K562 (cell line): Measurements from ENCODE around the gene ATP6V0A1. TPM values are rescaled to one million over a fixed set of nuclear protein-coding genes. Genes with fewer than 3 reads are reported as not detected.

Source experiments
- ATAC-seq: fragments of 200-7000 bp; cut with Tn5 transposase; 3 replicates; pipeline ENCODE4 v1.9.1; 2020; ENCODE audit warnings: moderate library complexity
- Bru-seq: library from RNA; stranded (reverse); fragments of 400-500 nt; gene quantifications from one replicate; lab custom pipeline; 2021; lab: Mats Ljungman, UMichigan
- BruChase-seq, 2 experiments: library from RNA; stranded (reverse); fragments of 400-500 nt; gene quantifications; one replicate each; lab custom pipeline; 2021; lab: Mats Ljungman, UMichigan
- BruUV-seq: library from RNA; stranded (reverse); fragments of 400-500 nt; replicated peaks from 2 replicates; lab custom pipeline; 2021; lab: Mats Ljungman, UMichigan
- CTCF ChIA-PET: fragments of 300-600 bp; formaldehyde crosslinking; extraction: SDS; loops from one replicate; lab custom pipeline; 2021; ENCODE audit warnings: low intra/inter-chr PET ratio; lab: Yijun Ruan, JAX
- POLR2A ChIA-PET: fragments of 300-600, 350-650 bp; sonication (Branson Sonifier 250); formaldehyde crosslinking; extraction: SDS; loops from one replicate; lab custom pipeline; 2021; ENCODE audit warnings: antibody characterized with exemption, inconsistent platforms; lab: Yijun Ruan, JAX
- DNase-seq, 4 experiments: peaks; one replicate each; pipeline versions ENCODE4 v3.0.0 to v3.0.0-alpha.2; 2011 to 2018; ENCODE audit warnings: low spot score in 3 of 4, mixed read lengths in 3 of 4; ENCODE audit errors: extremely low read depth in 1 of 4
- FAIRE-seq: peaks from 2 replicates; lab custom pipeline; 2011; peaks lifted over from hg19 to GRCh38; lab: Jason Lieb, UNC
- H2AFZ ChIP-seq: 2 replicates; pipeline ENCODE4 v1.6.0; 2011; ENCODE audit warnings: low read depth, low read length, control low read depth, inconsistent platforms
- H3K27ac ChIP-seq: fragments of 200-600 bp; 3 replicates; pipeline ENCODE4 v1.8.0; 2011; ENCODE audit warnings: low read depth, mild to moderate bottlenecking, control low read depth, inconsistent platforms, low read length, moderate library complexity, mixed read lengths; ENCODE audit errors: extremely low read depth
- H3K27me3 ChIP-seq, 2 experiments: fragments of 300-600 bp in 1 of 2; 2 replicates in 1 of 2; 3 replicates in 1 of 2; pipeline versions ENCODE4 v1.6.0 to v1.8.0; 2011; ENCODE audit warnings: inconsistent platforms in 2 of 2, low read length in 2 of 2, mild to moderate bottlenecking in 1 of 2, mixed read lengths in 1 of 2, moderate library complexity in 1 of 2; ENCODE audit not compliant: control insufficient read depth in 2 of 2, insufficient read depth in 2 of 2
- H3K36me3 ChIP-seq: fragments of 300-600 bp; 3 replicates; pipeline ENCODE4 v1.8.0; 2011; ENCODE audit warnings: mild to moderate bottlenecking, low read length, inconsistent platforms; ENCODE audit not compliant: control insufficient read depth, insufficient read depth
- H3K4me1 ChIP-seq, 2 experiments: fragments of 200-600 bp in 1 of 2; replicated peaks in 1 of 2; 2 replicates in 1 of 2; 3 replicates in 1 of 2; pipeline versions ENCODE4 v1.5.1 to v1.8.0; 2011; ENCODE audit warnings: inconsistent platforms in 2 of 2, low read length in 2 of 2, mild to moderate bottlenecking in 1 of 2, mixed read lengths in 1 of 2, moderate library complexity in 1 of 2; ENCODE audit not compliant: control insufficient read depth in 2 of 2, insufficient read depth in 2 of 2
- H3K4me2 ChIP-seq: 2 replicates; pipeline ENCODE4 v1.6.1; 2011; ENCODE audit warnings: low read length, control low read depth, inconsistent platforms, mixed read lengths; ENCODE audit not compliant: insufficient read depth
- H3K4me3 ChIP-seq: fragments of 200-600 bp; sonication (generic), shearing (Covaris generic); 2 replicates; pipeline ENCODE4 v1.5.1; 2016; ENCODE audit warnings: control low read depth, inconsistent platforms
- H3K79me2 ChIP-seq: fragments of 200-600 bp; 3 replicates; pipeline ENCODE4 v1.8.0; 2011; ENCODE audit warnings: low read length, inconsistent platforms; ENCODE audit not compliant: control insufficient read depth, insufficient read depth
- H3K9ac ChIP-seq, 2 experiments: 2 replicates each; pipeline versions ENCODE4 v1.6.0 to v1.6.1; 2011; ENCODE audit warnings: low read depth in 2 of 2, low read length in 2 of 2, control low read depth in 1 of 2, inconsistent platforms in 1 of 2, mild to moderate bottlenecking in 1 of 2, mixed read lengths in 1 of 2; ENCODE audit not compliant: insufficient read depth in 1 of 2
- H3K9me1 ChIP-seq: one replicate; pipeline ENCODE4 v1.6.0; 2011; ENCODE audit warnings: inconsistent platforms, mild to moderate bottlenecking, low read length, moderate library complexity; ENCODE audit not compliant: control insufficient read depth, insufficient read depth
- H3K9me3 ChIP-seq: replicated peaks from 2 replicates; pipeline ENCODE4 v1.5.1; 2011; ENCODE audit warnings: low read depth, low read length, inconsistent platforms; ENCODE audit not compliant: control insufficient read depth, insufficient read depth
- H4K20me1 ChIP-seq: replicated peaks from 2 replicates; pipeline ENCODE4 v1.6.1; 2011; ENCODE audit warnings: low read length, inconsistent platforms, mixed read lengths; ENCODE audit not compliant: control insufficient read depth, insufficient read depth
- CHD4 ChIP-seq: fragments of 200-600 bp; sonication (generic); IDR thresholded peaks from 3 replicates; pipeline ENCODE4 v1.6.1; 2012; ENCODE audit warnings: low read depth, mild to moderate bottlenecking, mixed read lengths, low read length, inconsistent platforms; ENCODE audit not compliant: insufficient read depth, insufficient replicate concordance, poor library complexity, severe bottlenecking
- CREM ChIP-seq: IDR thresholded peaks from 2 replicates; pipeline ENCODE4 v1.6.1; 2014; ENCODE audit warnings: antibody characterized with exemption, low read depth
- CSDE1 ChIP-seq, 2 experiments: fragments of 450-650 bp; IDR thresholded peaks; 2 replicates each; pipeline ENCODE4 v1.6.1; 2016; ENCODE audit warnings: mild to moderate bottlenecking in 1 of 2
- NCOA6 ChIP-seq: fragments of 450-650 bp; IDR thresholded peaks from 2 replicates; pipeline ENCODE4 v1.6.1; 2017; ENCODE audit warnings: mild to moderate bottlenecking
- NFRKB ChIP-seq: fragments of 450-650 bp; IDR thresholded peaks from 2 replicates; pipeline ENCODE4 v1.6.1; 2016; ENCODE audit warnings: low read depth
- NRF1 ChIP-seq, 2 experiments: fragments of 450-650 bp; IDR thresholded peaks in 1 of 2; conservative IDR thresholded peaks in 1 of 2; 2 replicates each; pipeline ENCODE4 v1.6.1; 2014; ENCODE audit warnings: mild to moderate bottlenecking in 2 of 2
- RFX5 ChIP-seq: IDR thresholded peaks from 2 replicates; pipeline ENCODE4 v1.6.1; 2011; ENCODE audit warnings: low read depth, mild to moderate bottlenecking, improper control_type of control experiment, low read length
- SMARCB1 ChIP-seq: IDR thresholded peaks from 2 replicates; pipeline ENCODE4 v1.6.1; 2011; ENCODE audit warnings: improper control_type of control experiment, low read depth; ENCODE audit not compliant: insufficient read length
- ZMIZ1 ChIP-seq, 2 experiments: fragments of 150-350 bp in 1 of 2; IDR thresholded peaks; 2 replicates each; pipeline ENCODE4 v1.6.1; 2012 to 2016; ENCODE audit warnings: low read depth in 2 of 2, low read length in 2 of 2, mild to moderate bottlenecking in 1 of 2, moderate library complexity in 1 of 2
- ZNF184 ChIP-seq: sonication (generic); formaldehyde crosslinking; IDR thresholded peaks from 2 replicates; pipeline ENCODE4 v1.5.0; 2020; ENCODE audit warnings: missing genetic modification reagents
- ZNF232 ChIP-seq: sonication (generic); formaldehyde crosslinking; IDR thresholded peaks from 2 replicates; pipeline ENCODE4 v1.8.0; 2022; ENCODE audit warnings: mild to moderate bottlenecking, missing genetic modification reagents
- ZNF263 ChIP-seq: sonication (generic); formaldehyde crosslinking; IDR thresholded peaks from 2 replicates; pipeline ENCODE4 v1.8.0; 2022; ENCODE audit warnings: mild to moderate bottlenecking, missing genetic modification reagents, borderline replicate concordance
- ZNF384 ChIP-seq: IDR thresholded peaks from 2 replicates; pipeline ENCODE4 v1.6.1; 2012; ENCODE audit warnings: low read depth, low read length, improper control_type of control experiment
- WGBS: fragments of 100-300 bp; shearing (Covaris generic); methylation state at CpG from one replicate; pipeline ENCODE4 v1.1.6; 2016; ENCODE audit warnings: low coverage, mixed read lengths; ENCODE audit not compliant: insufficient coverage; ENCODE audit errors: missing lambda C conversion rate; 5-methylcytosine and 5-hydroxymethylcytosine counted together
- in situ Hi-C: fragments of 300-500 bp; cut with MboI; formaldehyde crosslinking; loops from 4 replicates; pipeline ENCODE4 v1.15.0; 2018; ENCODE audit warnings: inconsistent platforms, mixed read lengths
- intact Hi-C: fragments of 100-400 bp; cut with micrococcal nuclease; formaldehyde crosslinking; loops from 2 replicates; pipeline ENCODE4 v1.14.2; 2022
- long read RNA-seq, 3 experiments: library from polyadenylated mRNA in 2 of 3; library from RNA in 1 of 3; unstranded in 2 of 3; stranded (forward) in 1 of 3; transcript quantifications; one replicate each; pipeline ENCODE4 v2.0.0, GENCODE V29; 2019 to 2022
- polyA minus RNA-seq, 3 experiments: library from RNA; depleted of rRNA, polyadenylated mRNA; stranded (reverse); fragments of >200 nt; gene quantifications; 2 replicates each; pipeline ENCODE4 v1.2.3, GENCODE V29; 2011
- polyA plus RNA-seq, 8 experiments: library from polyadenylated mRNA; depleted of rRNA in 4 of 8; stranded (reverse) in 5 of 8; unstranded in 3 of 8; fragments of >200 nt; fragmentation: Nextera tagmentation in 2 of 8; fragmentation: Illumina TruSeq in 1 of 8; extraction: Ambion mirVana in 2 of 8; extraction: Trizol in 1 of 8; gene quantifications; 2 replicates each; pipeline versions ENCODE4 v1.2.1 to v1.2.3, GENCODE V29; 2011 to 2014; ENCODE audit warnings: inconsistent platforms in 1 of 8, missing spikeins in 1 of 8
- total RNA-seq, 7 experiments: library from RNA; depleted of rRNA in 6 of 7; stranded (reverse); fragments of >200 nt in 6 of 7; fragmentation: Illumina TruSeq in 2 of 7; extraction: Trizol in 2 of 7; gene quantifications; 2 replicates each; pipeline versions ENCODE4 v1.2.1 to v1.2.3, GENCODE V29; 2011 to 2021; ENCODE audit warnings: low replicate concordance in 1 of 7

The ATP6V0A1 gene
- total RNA-seq (2011; cell fraction: chromatin; rRNA removed; ENCODE audit: low replicate concordance) = 998 and 1,046 TPM in 2 replicates
- 668 and 698 TPM in 2 replicates for total RNA-seq (2011; cell fraction: nucleolus; rRNA removed)
- 746 and 878 TPM in 2 replicates for total RNA-seq (2011; cell fraction: nucleoplasm; rRNA removed)
- total RNA-seq (2014; rRNA removed) (71.7 and 82.2 TPM in 2 replicates), total RNA-seq (2014; rRNA removed; fragmentation: Illumina TruSeq; extraction: Trizol) (75.5 and 89.2 TPM in 2 replicates), total RNA-seq (2015; rRNA removed; fragmentation: Illumina TruSeq; extraction: Trizol) (54.9 and 56.1 TPM in 2 replicates), total RNA-seq (2021) (127 and 141 TPM in 2 replicates), polyA plus RNA-seq (2011; rRNA removed) (102 and 104 TPM in 2 replicates), polyA plus RNA-seq (2014; fragmentation: Illumina TruSeq; extraction: Trizol) (143 and 158 TPM in 2 replicates), polyA plus RNA-seq (2014; fragmentation: Nextera tagmentation; extraction: Ambion mirVana) (10 to 100 TPM; 11.8 to 46.3 TPM), polyA plus RNA-seq (2014; rRNA removed) (62.7 and 80.3 TPM in 2 replicates), polyA minus RNA-seq (2011; rRNA and poly(A)+ RNA removed) (165 and 302 TPM in 2 replicates), Bru-seq, nascent RNA (percentile 88 among the genes with signal in this experiment), BruChase-seq, experiment 1, labeled RNA remaining after a 2-hour chase (percentile 92 among the genes with signal in this experiment), BruChase-seq, experiment 2, labeled RNA remaining after a 6-hour chase (percentile 92 among the genes with signal in this experiment)
- 101 and 137 TPM in 2 replicates for polyA plus RNA-seq (2011; cell fraction: cytosol; rRNA removed)
- polyA plus RNA-seq (2011; cell fraction: nucleus; rRNA removed) = 300 and 643 TPM in 2 replicates
- 77.1 and 103 TPM in 2 replicates for polyA plus RNA-seq (2012)
- polyA minus RNA-seq (2011; cell fraction: cytosol; rRNA and poly(A)+ RNA removed) = 41.3 and 104 TPM in 2 replicates
- 181 and 232 TPM in 2 replicates for polyA minus RNA-seq (2011; cell fraction: nucleus; rRNA and poly(A)+ RNA removed)
- long read RNA-seq, experiment 1, full-length matches to known transcripts = 66 of 78 reads
- long read RNA-seq, experiment 1, partial matches to known transcripts = 8 of 78 reads
- long read RNA-seq, experiment 1, other reads (novel, unspliced or antisense) = 4 of 78 reads
- long read RNA-seq, experiment 2, full-length matches to known transcripts = 39 of 83 reads
- long read RNA-seq, experiment 2, partial matches to known transcripts = 31 of 83 reads
- long read RNA-seq, experiment 2, other reads (novel, unspliced or antisense) = 13 of 83 reads
- long read RNA-seq, experiment 3, full-length matches to known transcripts = 12 of 16 reads
- long read RNA-seq, experiment 3, partial matches to known transcripts = 4 of 16 reads
- long read RNA-seq, experiment 3, other reads (novel, unspliced or antisense) = 0 of 16 reads

DNA sequence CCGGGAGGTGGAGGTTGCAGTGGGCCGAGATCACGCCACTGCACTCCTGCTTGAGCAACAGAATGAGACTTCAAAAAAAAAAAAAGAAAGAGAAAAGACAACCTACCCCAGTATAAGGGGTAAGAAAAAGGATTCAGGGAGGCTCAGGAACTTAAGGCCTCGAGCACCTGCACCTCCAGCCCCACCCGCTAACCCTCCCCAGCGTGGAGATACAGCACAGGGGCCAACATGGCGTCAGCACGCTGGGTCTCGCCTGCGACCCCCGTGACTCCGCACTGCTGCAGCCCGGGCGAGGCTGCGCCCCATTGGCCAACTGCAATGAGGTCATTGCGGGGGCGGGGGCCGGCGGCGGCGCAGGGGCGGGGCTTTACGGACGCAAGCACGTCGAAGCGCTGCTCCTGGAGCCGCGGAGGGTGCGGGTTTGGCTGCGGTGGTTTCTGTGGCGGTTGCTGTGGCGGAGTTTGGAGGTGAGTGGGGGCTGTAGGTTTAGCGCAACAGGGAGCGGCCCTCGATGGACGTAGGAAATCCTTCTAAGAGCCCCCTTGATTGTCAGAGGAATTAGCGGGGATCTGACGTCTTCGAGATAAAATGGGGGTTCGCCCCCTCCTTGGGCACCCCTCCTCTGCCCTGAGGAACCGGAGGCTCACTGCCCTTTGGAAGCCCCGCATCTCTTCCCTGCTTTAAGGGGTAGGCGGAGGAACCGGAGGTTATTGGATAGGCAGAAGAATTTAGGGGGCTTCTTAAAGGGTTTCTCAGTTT lies at the start of gene ATP6V0A1:
TSS of gene ATP6V0A1 (plus strand) at position 382 of the 759 bp plus-strand sequence. CDS start 2,017 bp downstream, outside the sequence.
- peak within 1 kb of the TSS; percentile 76 for H3K4me3 ChIP-seq
- BruUV-seq = no TSS peak
- in situ Hi-C loops = no loop called here
- DNase-seq (peak; percentile 95 to 98 (median 96)), FAIRE-seq (peak; percentile 70), ATAC-seq (peak; percentile 93)
- H3K27ac ChIP-seq = peak within 1 kb of the TSS; percentile 77
- ChIA-PET CTCF (interaction anchor here (0.6 to 0.8 kb wide), 2 partner anchors 135 to 479 kb away, joined by 3 read pairs; no protein-coding TSS in a partner anchor), POLR2A (interaction anchor here (0.5 to 0.6 kb wide), 2 partner anchors 12 to 29 kb away, joined by 3 to 4 read pairs; no protein-coding TSS in a partner anchor)
- no peaks in the 10 kb centered on the region for H3K9me1 ChIP-seq
- H3K79me2 ChIP-seq = peaks cover 58% of the 10 kb centered on the region
- H3K36me3 ChIP-seq = peaks cover 35% of the 10 kb centered on the region
- peaks cover 25 to 26% of the 10 kb centered on the region in 2 experiments for H3K4me1 ChIP-seq
- H4K20me1 ChIP-seq = peaks cover 18% of the 10 kb centered on the region
- H3K9ac ChIP-seq = peak within 1 kb of the TSS; percentile 83 to 92
- under 1% methylated on average over 17 of the region's 45 CpGs for WGBS
- no peaks in the 10 kb centered on the region for H3K27me3 ChIP-seq
- peak within 1 kb of the TSS; percentile 85 for H2AFZ ChIP-seq
- peak within 1 kb of the TSS; percentile 89 for H3K4me2 ChIP-seq
- intact Hi-C loops = loop anchor here (2.0 to 5.0 kb wide), 2 partner anchors 36 to 136 kb away; partner anchors contain the start of gene CAVIN1
- H3K9me3 ChIP-seq = no peaks in the 10 kb centered on the region
- TF ChIP-seq ZMIZ1 (IDR thresholded peaks at IDR 0.05; ENCODE audit: low read depth in 2 of 2, low read length in 2 of 2) (no peak), NFRKB (peak; percentile 95; the same call in 1 of the 2 replicates), CSDE1 (IDR thresholded peaks at IDR 0.05) (no peak), ZNF184 (CRISPR knock-in tag) (no peak), ZNF232 (CRISPR knock-in tag) (no peak), RFX5 (no peak), NRF1 (conservative IDR thresholded peaks at IDR 0.05 in 1 of 2, IDR thresholded peaks at IDR 0.05 in 1 of 2) (peak; percentile 80 to 83), CHD4 (no peak), ZNF263 (no peak), CREM (peak; percentile 85), ZNF384 (no peak), NCOA6 (peak; percentile 34; the same call in 1 of the 2 replicates), SMARCB1 (peak; percentile 30)
